ENCODE data around the gene PTX4.
"Not testable (repeated sequence)": the region's sequence is repeated elsewhere in the genome, so short reads cannot be mapped to it uniquely, and the experiment has no call there.

Gene PTX4

GRCh38 chr16:1485847-1486496, 2.8 kb downstream of the PTX4 start:
- Histone ChIP-seq H3K9ac (ENCODE audit: low read length) (no peak overlapping the region), H3K79me2 (ENCODE audit: low read length) (no peaks in the 10 kb centered on the region), H3K4me1 (ENCODE audit: low read length) (no peaks in the 10 kb centered on the region), H4K20me1 (ENCODE audit: insufficient read depth, low read length) (no peaks in the 10 kb centered on the region), H3K4me3 (ENCODE audit: low read length) (no peak overlapping the region), H3F3A (ENCODE audit: insufficient read depth, low read length) (no peaks in the 10 kb centered on the region), H3K36me3 (replicated peaks; ENCODE audit: insufficient read depth, low read length) (no peaks in the 10 kb centered on the region), H3K9me3 (replicated peaks; ENCODE audit: insufficient read depth, low read length) (no peaks in the 10 kb centered on the region), H3K27ac (ENCODE audit: low read length) (no peak overlapping the region), H3K9me2 (replicated peaks; ENCODE audit: insufficient read depth, low read length) (no peaks in the 10 kb centered on the region), H3K27me3 (replicated peaks; ENCODE audit: insufficient read depth, low read length) (peaks cover 79% of the 10 kb centered on the region), H3K4me2 (ENCODE audit: low read depth, low read length) (no peak overlapping the region), H2AFZ (ENCODE audit: low read length) (no peak overlapping the region)
- DNase-seq, result no peak
- TF ChIP-seq EZH2 (optimal IDR thresholded peaks at IDR 0.05; ENCODE audit: low read depth, low read length) (no peak), EZH2phosphoT487 (IDR thresholded peaks at IDR 0.05; ENCODE audit: low read length) (no peak)
- TF ChIP-seq, protein P1, sequence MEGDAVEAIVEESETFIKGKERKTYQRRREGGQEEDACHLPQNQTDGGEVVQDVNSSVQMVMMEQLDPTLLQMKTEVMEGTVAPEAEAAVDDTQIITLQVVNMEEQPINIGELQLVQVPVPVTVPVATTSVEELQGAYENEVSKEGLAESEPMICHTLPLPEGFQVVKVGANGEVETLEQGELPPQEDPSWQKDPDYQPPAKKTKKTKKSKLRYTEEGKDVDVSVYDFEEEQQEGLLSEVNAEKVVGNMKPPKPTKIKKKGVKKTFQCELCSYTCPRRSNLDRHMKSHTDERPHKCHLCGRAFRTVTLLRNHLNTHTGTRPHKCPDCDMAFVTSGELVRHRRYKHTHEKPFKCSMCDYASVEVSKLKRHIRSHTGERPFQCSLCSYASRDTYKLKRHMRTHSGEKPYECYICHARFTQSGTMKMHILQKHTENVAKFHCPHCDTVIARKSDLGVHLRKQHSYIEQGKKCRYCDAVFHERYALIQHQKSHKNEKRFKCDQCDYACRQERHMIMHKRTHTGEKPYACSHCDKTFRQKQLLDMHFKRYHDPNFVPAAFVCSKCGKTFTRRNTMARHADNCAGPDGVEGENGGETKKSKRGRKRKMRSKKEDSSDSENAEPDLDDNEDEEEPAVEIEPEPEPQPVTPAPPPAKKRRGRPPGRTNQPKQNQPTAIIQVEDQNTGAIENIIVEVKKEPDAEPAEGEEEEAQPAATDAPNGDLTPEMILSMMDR (IDR thresholded peaks at IDR 0.05; ENCODE audit: low read length), result no peak

- Histone ChIP-seq H3K4me2 (ENCODE audit: low read depth, low read length) (no peak overlapping the region), H4K20me1 (ENCODE audit: insufficient read depth, low read length) (no peaks in the 10 kb centered on the region), H3K9ac (ENCODE audit: low read length) (no peak overlapping the region), H3K9me3 (replicated peaks; ENCODE audit: insufficient read depth, low read length) (no peaks in the 10 kb centered on the region), H3K4me3 (ENCODE audit: low read length) (no peak overlapping the region), H3F3A (ENCODE audit: insufficient read depth, low read length) (no peaks in the 10 kb centered on the region), H3K9me2 (replicated peaks; ENCODE audit: insufficient read depth, low read length) (no peaks in the 10 kb centered on the region), H3K27ac (ENCODE audit: low read length) (no peak overlapping the region), H3K79me2 (ENCODE audit: low read length) (no peaks in the 10 kb centered on the region), H3K4me1 (ENCODE audit: low read length) (no peaks in the 10 kb centered on the region), H2AFZ (ENCODE audit: low read length) (no peak overlapping the region), H3K27me3 (replicated peaks; ENCODE audit: insufficient read depth, low read length) (peaks cover 52% of the 10 kb centered on the region), H3K36me3 (replicated peaks; ENCODE audit: insufficient read depth, low read length) (no peaks in the 10 kb centered on the region)
- no peak for DNase-seq
- TF ChIP-seq, protein P1 (IDR thresholded peaks at IDR 0.05; ENCODE audit: low read length), result no peak
- TF ChIP-seq EZH2 (optimal IDR thresholded peaks at IDR 0.05; ENCODE audit: low read depth, low read length), result no peak
These were observed 6.6 kb downstream of the PTX4 start for GRCh38 chr16:1481906-1482835.

DNA sequence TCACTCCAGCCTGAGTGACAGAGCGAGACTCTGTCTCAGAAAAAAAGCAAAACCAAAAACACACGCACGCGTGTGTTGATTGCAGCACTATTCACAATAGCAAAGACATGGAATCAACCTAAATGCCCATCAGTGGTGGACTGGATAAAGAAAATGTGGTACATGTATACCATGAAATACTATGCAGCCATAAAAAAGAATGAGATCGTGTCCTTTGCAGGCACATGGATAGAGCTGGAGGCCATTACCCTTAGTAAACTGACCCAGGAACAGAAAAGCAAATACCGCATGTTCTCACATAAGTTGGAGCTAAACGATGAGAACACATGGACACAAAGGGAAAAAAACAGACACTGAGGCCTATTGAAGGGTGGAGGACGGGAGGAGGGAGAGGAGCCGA, 9.8 kb downstream of the PTX4 start:
- peaks cover 24% of the 10 kb centered on the region for H3K27me3 ChIP-seq (replicated peaks; ENCODE audit: insufficient read depth, low read length)
- H3K36me3 ChIP-seq (replicated peaks; ENCODE audit: insufficient read depth, low read length); H2AFZ ChIP-seq (ENCODE audit: low read length); H3K4me2 ChIP-seq (ENCODE audit: low read depth, low read length); H3K79me2 ChIP-seq (ENCODE audit: low read length); H3K27ac ChIP-seq (ENCODE audit: low read length); H4K20me1 ChIP-seq (ENCODE audit: insufficient read depth, low read length); H3F3A ChIP-seq (ENCODE audit: insufficient read depth, low read length); H3K9me2 ChIP-seq (replicated peaks; ENCODE audit: insufficient read depth, low read length); H3K9ac ChIP-seq (ENCODE audit: low read length); H3K4me1 ChIP-seq (ENCODE audit: low read length); DNase-seq; H3K9me3 ChIP-seq (replicated peaks; ENCODE audit: insufficient read depth, low read length); H3K4me3 ChIP-seq (ENCODE audit: low read length): not testable (repeated sequence)

DNA sequence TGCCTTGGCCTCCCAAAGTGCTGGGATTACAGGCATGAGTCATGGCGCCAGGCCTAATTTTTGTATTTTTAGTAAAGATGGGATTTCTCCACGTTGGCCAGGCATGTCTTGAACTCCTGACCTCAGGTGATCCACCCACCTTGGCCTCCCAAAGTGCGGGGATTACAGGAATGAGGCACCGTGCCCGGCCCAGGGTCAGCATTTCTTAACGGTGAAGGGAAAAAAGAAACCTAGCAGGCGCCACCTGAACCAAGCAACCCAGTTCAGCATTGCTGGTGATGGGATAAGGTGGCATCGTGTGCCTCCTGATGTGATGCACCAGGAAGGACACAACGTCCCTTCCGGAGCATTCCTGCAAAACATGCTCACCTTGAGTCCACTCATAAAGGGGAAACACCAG, 11.7 kb downstream of the PTX4 start:
- no peaks in the 10 kb centered on the region for H4K20me1 ChIP-seq (ENCODE audit: insufficient read depth, low read length)
- no peaks in the 10 kb centered on the region for H3K36me3 ChIP-seq (replicated peaks; ENCODE audit: insufficient read depth, low read length)
- TF ChIP-seq, protein P1 (IDR thresholded peaks at IDR 0.05; ENCODE audit: low read length), result no peak
- TF ChIP-seq EZH2phosphoT487 (IDR thresholded peaks at IDR 0.05; ENCODE audit: low read length) (no peak), EZH2 (optimal IDR thresholded peaks at IDR 0.05; ENCODE audit: low read depth, low read length) (no peak)
- no peaks in the 10 kb centered on the region for H3K9me3 ChIP-seq (replicated peaks; ENCODE audit: insufficient read depth, low read length)
- no peaks in the 10 kb centered on the region for H3K4me1 ChIP-seq (ENCODE audit: low read length)
- no peak overlapping the region for H3K9ac ChIP-seq (ENCODE audit: low read length)
- no peaks in the 10 kb centered on the region for H3F3A ChIP-seq (ENCODE audit: insufficient read depth, low read length)
- peaks cover 17% of the 10 kb centered on the region for H3K79me2 ChIP-seq (ENCODE audit: low read length)
- DNase-seq, result no peak
- no peak overlapping the region for H3K4me2 ChIP-seq (ENCODE audit: low read depth, low read length)
- H3K9me2 ChIP-seq (replicated peaks; ENCODE audit: insufficient read depth, low read length), result no peaks in the 10 kb centered on the region
- H3K27ac ChIP-seq (ENCODE audit: low read length), result no peak overlapping the region
- H3K4me3 ChIP-seq (ENCODE audit: low read length), result no peak overlapping the region
- no peak overlapping the region for H2AFZ ChIP-seq (ENCODE audit: low read length)
- H3K27me3 ChIP-seq (replicated peaks; ENCODE audit: insufficient read depth, low read length), result peaks cover 10% of the 10 kb centered on the region; the same call in 1 of the 2 replicates

Data from MM.1S (cell line).